Glutamatergic neuron (in vitro differentiated cells): Measurements from ENCODE around the gene SLC26A11. TPM values are rescaled to one million over a fixed set of nuclear protein-coding genes. Genes with fewer than 3 reads are reported as not detected.
"Not testable (repeated sequence)": the region's sequence is repeated elsewhere in the genome, so short reads cannot be mapped to it uniquely, and the experiment has no call there.

Experiments used
- DNase-seq: peaks from one replicate; pipeline ENCODE4 v3.0.0; 2022
- H3K27ac Mint-ChIP-seq: one replicate; pipeline ENCODE4 v1.8.0; 2020; ENCODE audit warnings: mild to moderate bottlenecking, mixed read lengths, inconsistent platforms; ENCODE audit not compliant: unreplicated experiment
- H3K27me3 Mint-ChIP-seq: one replicate; pipeline ENCODE4 v1.8.0; 2020; ENCODE audit warnings: mild to moderate bottlenecking, moderate library complexity, mixed read lengths, inconsistent platforms; ENCODE audit not compliant: unreplicated experiment
- H3K36me3 Mint-ChIP-seq: one replicate; pipeline ENCODE4 v1.8.0; 2020; ENCODE audit warnings: mild to moderate bottlenecking, mixed read lengths, inconsistent platforms; ENCODE audit not compliant: unreplicated experiment
- H3K4me1 Mint-ChIP-seq: one replicate; pipeline ENCODE4 v1.8.0; 2020; ENCODE audit warnings: mild to moderate bottlenecking, low read depth, mixed read lengths, inconsistent platforms; ENCODE audit not compliant: unreplicated experiment
- H3K4me3 Mint-ChIP-seq: one replicate; pipeline ENCODE4 v1.8.0; 2020; ENCODE audit warnings: mild to moderate bottlenecking, mixed read lengths, inconsistent platforms; ENCODE audit not compliant: unreplicated experiment
- H3K9me3 Mint-ChIP-seq: one replicate; pipeline ENCODE4 v1.8.0; 2020; ENCODE audit warnings: mild to moderate bottlenecking, moderate library complexity, mixed read lengths, inconsistent platforms; ENCODE audit not compliant: unreplicated experiment
- total RNA-seq: library from RNA; stranded (reverse); fragmentation: NEBNext Ultra II Directional; extraction: Animal tissue kit (Norgen Biotek cat#: 25700); gene quantifications from one replicate; pipeline ENCODE4 v1.2.1, GENCODE V29; 2021; ENCODE audit not compliant: unreplicated experiment
- TF ChIP-seq, protein P1 (sequence below): fragments of 200-600 bp; sonication (generic); IDR thresholded peaks from one replicate; pipeline ENCODE4 v1.5.0; 2021; ENCODE audit not compliant: partially characterized antibody, unreplicated experiment

Gene SLC26A11
- total RNA-seq, 1 donor from 2014 or later, result 15.9 TPM

GRCh38 chr17:80195671-80196529, 24.3 kb upstream of the SLC26A11 start:
- peaks cover 8% of the 10 kb centered on the region for H3K27me3 Mint-ChIP-seq
- TF ChIP-seq, protein P1, sequence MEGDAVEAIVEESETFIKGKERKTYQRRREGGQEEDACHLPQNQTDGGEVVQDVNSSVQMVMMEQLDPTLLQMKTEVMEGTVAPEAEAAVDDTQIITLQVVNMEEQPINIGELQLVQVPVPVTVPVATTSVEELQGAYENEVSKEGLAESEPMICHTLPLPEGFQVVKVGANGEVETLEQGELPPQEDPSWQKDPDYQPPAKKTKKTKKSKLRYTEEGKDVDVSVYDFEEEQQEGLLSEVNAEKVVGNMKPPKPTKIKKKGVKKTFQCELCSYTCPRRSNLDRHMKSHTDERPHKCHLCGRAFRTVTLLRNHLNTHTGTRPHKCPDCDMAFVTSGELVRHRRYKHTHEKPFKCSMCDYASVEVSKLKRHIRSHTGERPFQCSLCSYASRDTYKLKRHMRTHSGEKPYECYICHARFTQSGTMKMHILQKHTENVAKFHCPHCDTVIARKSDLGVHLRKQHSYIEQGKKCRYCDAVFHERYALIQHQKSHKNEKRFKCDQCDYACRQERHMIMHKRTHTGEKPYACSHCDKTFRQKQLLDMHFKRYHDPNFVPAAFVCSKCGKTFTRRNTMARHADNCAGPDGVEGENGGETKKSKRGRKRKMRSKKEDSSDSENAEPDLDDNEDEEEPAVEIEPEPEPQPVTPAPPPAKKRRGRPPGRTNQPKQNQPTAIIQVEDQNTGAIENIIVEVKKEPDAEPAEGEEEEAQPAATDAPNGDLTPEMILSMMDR, result peak; percentile 100
- H3K4me1 Mint-ChIP-seq, result peaks cover 9% of the 10 kb centered on the region
- H3K4me3 Mint-ChIP-seq, result no peak overlapping the region
- no peak overlapping the region for H3K27ac Mint-ChIP-seq
- DNase-seq, result no peak
- peaks cover 1% of the 10 kb centered on the region for H3K9me3 Mint-ChIP-seq
- H3K36me3 Mint-ChIP-seq, result no peaks in the 10 kb centered on the region

GRCh38 chr17:80196652-80197051, 23.6 kb upstream of the SLC26A11 start:
- TF ChIP-seq, protein P1, result no peak
- peaks cover 7% of the 10 kb centered on the region for H3K4me1 Mint-ChIP-seq
- DNase-seq, result no peak
- H3K27ac Mint-ChIP-seq, result no peak overlapping the region
- H3K4me3 Mint-ChIP-seq, result no peak overlapping the region
- H3K36me3 Mint-ChIP-seq, result no peaks in the 10 kb centered on the region
- H3K9me3 Mint-ChIP-seq, result no peaks in the 10 kb centered on the region
- H3K27me3 Mint-ChIP-seq, result peaks cover 8% of the 10 kb centered on the region

- no peak for DNase-seq
- TF ChIP-seq, protein P1, result no peak
- peaks cover 2% of the 10 kb centered on the region for H3K4me1 Mint-ChIP-seq
- H3K9me3 Mint-ChIP-seq, result no peaks in the 10 kb centered on the region
- peaks cover 8% of the 10 kb centered on the region for H3K27me3 Mint-ChIP-seq
- H3K4me3 Mint-ChIP-seq, result no peak overlapping the region
- no peak overlapping the region for H3K27ac Mint-ChIP-seq
- no peaks in the 10 kb centered on the region for H3K36me3 Mint-ChIP-seq
These were observed 22.0 kb upstream of the SLC26A11 start for GRCh38 chr17:80198144-80198661.

GRCh38 chr17:80199295-80199694, 20.9 kb upstream of the SLC26A11 start:
- H3K27ac Mint-ChIP-seq, H3K4me3 Mint-ChIP-seq, H3K36me3 Mint-ChIP-seq, H3K4me1 Mint-ChIP-seq, DNase-seq, H3K9me3 Mint-ChIP-seq, H3K27me3 Mint-ChIP-seq: not testable (repeated sequence)

DNA sequence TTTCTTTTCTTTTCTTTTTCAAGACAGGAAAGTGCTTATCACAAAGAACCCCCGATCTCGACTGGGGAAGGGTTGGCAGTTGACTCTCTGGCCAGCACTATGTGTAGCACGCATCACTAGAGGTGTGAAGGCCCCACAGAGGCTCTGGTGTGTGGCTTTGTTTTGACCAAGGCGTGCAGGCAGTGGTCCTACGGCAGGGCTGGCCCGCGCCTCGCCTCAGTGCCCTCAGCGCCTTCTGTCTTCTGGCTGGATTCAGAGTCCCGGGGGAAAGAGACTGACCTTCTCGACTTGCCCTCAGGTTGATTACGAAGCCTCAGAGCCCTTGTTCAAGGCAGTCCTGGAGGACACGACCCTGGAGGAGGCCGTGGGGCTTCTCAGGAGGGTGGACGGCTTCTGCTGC, 18.8 kb upstream of the SLC26A11 start:
- peaks cover 2% of the 10 kb centered on the region for H3K4me1 Mint-ChIP-seq
- TF ChIP-seq, protein P1, result no peak
- no peak overlapping the region for H3K4me3 Mint-ChIP-seq
- no peaks in the 10 kb centered on the region for H3K36me3 Mint-ChIP-seq
- DNase-seq, result no peak
- no peaks in the 10 kb centered on the region for H3K9me3 Mint-ChIP-seq
- no peak overlapping the region for H3K27ac Mint-ChIP-seq
- H3K27me3 Mint-ChIP-seq, result peaks cover 5% of the 10 kb centered on the region
